Activated T-helper 1 cell treated with anti-CD3 and anti-CD28 coated beads, Interleukin-2, amount 50 U/mL, for 16 hours (primary cell): Measurements from ENCODE around the gene NT5C3A.
"Not testable (repeated sequence)": the region's sequence is repeated elsewhere in the genome, so short reads cannot be mapped to it uniquely, and the experiment has no call there.

Source experiments
- DNase-seq, 2 donors: peaks; one replicate each; pipeline ENCODE4 v3.0.0-alpha.2; 2020; ENCODE audit warnings: low read depth in 1 of 2, low spot score in 1 of 2

The NT5C3A gene

DNA sequence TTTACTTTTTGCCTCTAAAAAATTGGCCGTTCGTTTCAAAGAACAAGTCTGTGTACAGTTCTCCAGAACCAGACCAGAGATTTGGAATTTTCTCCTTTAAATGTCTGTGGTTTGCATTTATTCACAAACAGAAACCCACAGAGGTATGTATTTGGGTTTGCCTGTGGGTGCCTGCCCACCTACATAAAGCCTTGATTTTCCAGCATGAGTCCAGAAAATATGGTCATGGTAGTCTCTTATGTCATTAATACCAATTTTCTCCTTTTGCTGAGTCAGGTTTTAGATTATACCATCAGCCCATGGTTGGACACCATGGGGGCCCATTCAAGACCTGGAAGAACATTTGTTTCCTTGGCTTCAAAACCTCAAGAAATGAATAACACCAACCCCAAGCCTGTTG, 82.7 kb downstream of the NT5C3A start:
- DNase-seq = not testable (repeated sequence)

- not testable (repeated sequence) for DNase-seq
Observed at GRCh38 chr7:32979246-32979645, 83.3 kb downstream of the NT5C3A start.

- DNase-seq = not testable (repeated sequence)
Observed at GRCh38 chr7:32977159-32977558, 85.4 kb downstream of the NT5C3A start.

DNA sequence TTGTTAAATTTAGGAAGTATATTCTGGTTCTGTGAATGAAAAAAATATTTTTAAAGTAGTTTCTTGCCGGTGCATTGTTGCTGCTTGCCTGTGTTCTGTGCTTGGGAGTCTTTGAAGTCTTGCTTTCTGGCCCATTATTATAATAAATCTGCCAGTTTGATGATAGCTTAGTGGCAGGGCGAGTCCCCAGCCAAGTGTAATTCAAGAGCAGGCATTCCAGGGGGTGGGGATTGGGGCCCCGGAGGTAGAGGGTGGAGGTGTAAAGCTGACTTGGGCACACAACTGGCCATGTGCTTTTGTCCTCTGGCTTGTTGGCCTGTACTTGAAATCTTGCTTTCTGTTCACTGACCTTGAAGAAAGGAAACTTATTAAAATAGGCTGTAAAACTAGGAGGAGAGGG, 90.6 kb downstream of the NT5C3A start:
- DNase-seq = not testable (repeated sequence)

GRCh38 chr7:32967268-32967582, 95.4 kb downstream of the NT5C3A start:
- not testable (repeated sequence) for DNase-seq

GRCh38 chr7:32966489-32967267, 95.9 kb downstream of the NT5C3A start:
- DNase-seq = not testable (repeated sequence)

DNA sequence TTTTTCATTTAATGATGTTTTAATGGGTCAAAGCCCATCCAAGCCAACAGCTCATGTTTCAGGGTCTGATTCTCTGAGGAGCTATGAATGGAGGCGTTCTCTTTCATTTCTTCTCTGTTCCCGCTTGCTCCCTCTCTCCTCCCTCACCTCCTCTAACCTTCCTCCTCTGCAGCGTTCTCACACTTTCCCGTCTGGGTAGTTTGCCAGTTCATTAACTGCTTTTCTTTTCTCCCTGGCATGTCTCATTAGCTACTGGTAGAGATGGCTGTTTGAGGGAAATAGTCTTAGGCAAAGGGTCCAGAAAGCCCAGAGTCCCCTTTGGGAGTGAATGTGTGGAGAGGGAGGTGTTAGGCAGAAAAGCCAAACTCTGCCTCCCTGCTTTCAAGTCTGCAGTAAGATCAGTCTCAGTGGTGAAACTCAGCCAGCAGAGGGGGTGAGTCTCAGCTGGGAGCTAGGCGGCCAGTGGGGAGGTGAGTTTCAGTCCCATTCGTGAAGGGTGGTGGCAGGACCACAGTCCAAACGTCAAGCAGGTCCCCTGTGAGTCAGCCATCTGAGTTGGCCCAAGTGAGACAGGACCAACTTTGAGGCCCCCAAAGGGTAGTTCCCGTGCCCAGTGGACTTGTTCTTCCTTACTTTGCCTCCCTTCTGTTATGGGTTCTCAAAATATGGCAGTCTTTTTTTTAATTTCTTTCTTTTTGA, 98.0 kb downstream of the NT5C3A start:
- not testable (repeated sequence) for DNase-seq
